Neural cell (in vitro differentiated cells): ENCODE data around the gene FOXO6. TPM values are rescaled to one million over a fixed set of nuclear protein-coding genes. Genes with fewer than 3 reads are reported as not detected.
A peak's percentile ranks its signal among the peaks of the same experiment; 100 is the strongest.

Experiments used
- H2AFZ ChIP-seq: fragments of 200-600, 300-800 bp; sonication (generic), shearing (Covaris generic); 2 replicates; pipeline ENCODE4 v1.6.0; 2014; ENCODE audit warnings: low read depth, mild to moderate bottlenecking, antibody characterized with exemption, low read length, moderate library complexity
- H3F3A ChIP-seq: fragments of 200-600 bp; shearing (Covaris generic); 2 replicates; pipeline ENCODE4 v1.6.1; 2016; ENCODE audit warnings: mild to moderate bottlenecking, moderate library complexity, mixed read lengths, antibody characterized with exemption, low read length; ENCODE audit not compliant: insufficient read depth, poor library complexity, severe bottlenecking
- H3K27ac ChIP-seq: fragments of 200-600, 300-800 bp; sonication (generic), shearing (Covaris generic); 2 replicates; pipeline ENCODE4 v1.5.1; 2014; ENCODE audit warnings: mild to moderate bottlenecking, low read length, moderate library complexity
- H3K27me3 ChIP-seq: fragments of 300-800, 200-600 bp; sonication (generic), shearing (Covaris generic); 2 replicates; pipeline ENCODE4 v1.6.0; 2014; ENCODE audit warnings: mild to moderate bottlenecking, low read depth, low read length, moderate library complexity; ENCODE audit not compliant: insufficient read depth
- H3K36me3 ChIP-seq: fragments of 300-800, 200-600 bp; sonication (generic), shearing (Covaris generic); 2 replicates; pipeline ENCODE4 v1.5.1; 2014; ENCODE audit warnings: mild to moderate bottlenecking, antibody characterized with exemption, low read length, moderate library complexity; ENCODE audit not compliant: insufficient read depth
- H3K4me2 ChIP-seq: fragments of 300-800, 200-600 bp; sonication (generic), shearing (Covaris generic); 2 replicates; pipeline ENCODE4 v1.6.0; 2014; ENCODE audit warnings: mild to moderate bottlenecking, low read length
- H3K4me3 ChIP-seq: fragments of 300-800, 200-600 bp; sonication (generic), shearing (Covaris generic); 2 replicates; pipeline ENCODE4 v1.5.1; 2014; ENCODE audit warnings: mild to moderate bottlenecking, low read length, moderate library complexity
- H3K79me2 ChIP-seq: fragments of 200-600 bp; shearing (Covaris generic); replicated peaks from 2 replicates; pipeline ENCODE4 v1.6.0; 2014; ENCODE audit warnings: mild to moderate bottlenecking, low read length, moderate library complexity; ENCODE audit not compliant: insufficient read depth
- H3K9ac ChIP-seq: fragments of 300-800, 200-600 bp; sonication (generic), shearing (Covaris generic); 2 replicates; pipeline ENCODE4 v1.6.1; 2016; ENCODE audit warnings: mild to moderate bottlenecking, low read length, mixed read lengths
- H3K9me2 ChIP-seq: fragments of 200-600 bp; shearing (Covaris generic); 2 replicates; pipeline ENCODE4 v1.6.1; 2016; ENCODE audit warnings: mild to moderate bottlenecking, low read length, mixed read lengths; ENCODE audit not compliant: insufficient read depth
- H3K9me3 ChIP-seq: fragments of 200-600, 300-800 bp; sonication (generic), shearing (Covaris generic); 2 replicates; pipeline ENCODE4 v1.6.1; 2016; ENCODE audit warnings: mild to moderate bottlenecking, mixed run types, low read length, moderate library complexity, mixed read lengths
- H4K20me1 ChIP-seq: fragments of 200-600 bp; shearing (Covaris generic); 2 replicates; pipeline ENCODE4 v1.6.1; 2016; ENCODE audit warnings: mild to moderate bottlenecking, mixed run types; ENCODE audit not compliant: insufficient read depth
- CTCF ChIP-seq: fragments of 450-650 bp; IDR thresholded peaks from 2 replicates; pipeline ENCODE4 v1.5.1; 2014; ENCODE audit warnings: antibody characterized with exemption, mild to moderate bottlenecking, moderate library complexity; ENCODE audit not compliant: poor library complexity, severe bottlenecking
- EP300 ChIP-seq: fragments of 450-650 bp; conservative IDR thresholded peaks from 2 replicates; pipeline ENCODE4 v1.6.1; 2014; ENCODE audit warnings: antibody characterized with exemption, mild to moderate bottlenecking, moderate library complexity; ENCODE audit not compliant: poor library complexity, severe bottlenecking
- EZH2 ChIP-seq: fragments of 200-600, 300-800 bp; shearing (Covaris generic), sonication (generic); IDR thresholded peaks from 2 replicates; pipeline ENCODE4 v1.6.1; 2014; ENCODE audit warnings: antibody characterized with exemption, low read length, borderline replicate concordance, mild to moderate bottlenecking; ENCODE audit not compliant: insufficient read depth, poor library complexity, severe bottlenecking
- MXI1 ChIP-seq: fragments of 450-650 bp; conservative IDR thresholded peaks from 2 replicates; pipeline ENCODE4 v1.6.1; 2014; ENCODE audit warnings: antibody characterized with exemption, mild to moderate bottlenecking; ENCODE audit not compliant: poor library complexity, severe bottlenecking
- POLR2AphosphoS5 ChIP-seq: IDR thresholded peaks from 2 replicates; pipeline ENCODE4 v1.6.1; 2012
- RAD21 ChIP-seq: fragments of 450-650 bp; conservative IDR thresholded peaks from 2 replicates; pipeline ENCODE4 v1.6.1; 2014; ENCODE audit warnings: antibody characterized with exemption, mild to moderate bottlenecking, moderate library complexity
- SMC3 ChIP-seq: fragments of 450-650 bp; conservative IDR thresholded peaks from 2 replicates; pipeline ENCODE4 v1.6.1; 2014; ENCODE audit warnings: antibody characterized with exemption, mild to moderate bottlenecking, moderate library complexity; ENCODE audit not compliant: poor library complexity
- TAF1 ChIP-seq: IDR thresholded peaks from 2 replicates; pipeline ENCODE4 v1.6.1; 2012; ENCODE audit warnings: low read depth
- polyA plus RNA-seq: library from polyadenylated mRNA; depleted of rRNA; stranded (reverse); fragments of >200 nt; gene quantifications from 2 replicates; pipeline ENCODE4 v1.2.3, GENCODE V29; 2014
- TF ChIP-seq, protein P1 (sequence below): IDR thresholded peaks from 2 replicates; pipeline ENCODE4 v1.6.1; 2012; ENCODE audit warnings: borderline replicate concordance

FOXO6 gene
- polyA plus RNA-seq, 1 donor from 2014 or later = 0.59 TPM

DNA sequence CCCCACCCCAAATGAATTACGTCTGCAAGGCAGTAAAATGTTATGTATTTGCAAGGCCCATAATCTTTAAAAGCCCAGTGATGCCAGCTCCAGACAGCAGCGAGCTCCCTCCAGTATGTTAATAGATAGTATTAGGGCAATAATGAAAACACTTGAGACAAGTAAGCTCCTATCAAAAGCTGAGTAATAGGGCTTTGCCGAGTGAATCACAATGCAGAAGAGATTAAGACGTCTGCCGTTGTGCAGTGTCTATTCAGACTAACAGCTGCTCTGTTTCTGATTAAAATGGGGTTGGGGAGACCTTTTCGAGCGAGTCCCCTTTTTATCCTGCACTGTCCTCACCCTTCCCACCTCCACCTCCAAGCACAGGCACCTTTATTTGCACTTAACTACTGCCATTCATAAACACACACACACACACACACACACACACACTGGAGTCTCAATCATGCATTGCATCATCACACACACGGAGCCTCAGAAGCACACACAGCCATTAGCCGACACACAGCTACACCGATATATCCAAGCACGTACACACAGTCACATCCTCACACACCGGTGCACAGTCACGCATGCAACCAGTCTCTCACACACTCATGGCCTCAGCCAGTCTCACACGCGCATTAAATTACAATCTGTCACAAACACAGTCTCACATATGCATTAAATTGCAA, 46.0 kb upstream of the FOXO6 start:
- H3K36me3 ChIP-seq = no peaks in the 10 kb centered on the region
- no peak overlapping the region for H3K4me2 ChIP-seq
- peak overlapping the region; percentile 15 for H3K27ac ChIP-seq

GRCh38 chr1:41315871-41316270, 45.4 kb upstream of the FOXO6 start:
- no peaks in the 10 kb centered on the region for H3F3A ChIP-seq
- H4K20me1 ChIP-seq = no peaks in the 10 kb centered on the region
- H3K4me3 ChIP-seq = peak overlapping the region; percentile 2
- TF ChIP-seq MXI1 (peak; percentile 38), EP300 (no peak), CTCF (no peak)
- H3K27me3 ChIP-seq = no peaks in the 10 kb centered on the region
- no peak overlapping the region for H3K4me2 ChIP-seq
- no peaks in the 10 kb centered on the region for H3K9me3 ChIP-seq
- no peaks in the 10 kb centered on the region for H3K79me2 ChIP-seq
- no peaks in the 10 kb centered on the region for H3K9me2 ChIP-seq
- H3K27ac ChIP-seq = no peak overlapping the region
- no peaks in the 10 kb centered on the region for H3K36me3 ChIP-seq
- no peak overlapping the region for H2AFZ ChIP-seq
- H3K9ac ChIP-seq = peak overlapping the region; percentile 24

More for the DNA sequence above, 46.0 kb upstream of the FOXO6 start:
- H3K4me3 ChIP-seq = peak overlapping the region; percentile 2
- no peaks in the 10 kb centered on the region for H3K9me3 ChIP-seq
- TF ChIP-seq, protein P1, sequence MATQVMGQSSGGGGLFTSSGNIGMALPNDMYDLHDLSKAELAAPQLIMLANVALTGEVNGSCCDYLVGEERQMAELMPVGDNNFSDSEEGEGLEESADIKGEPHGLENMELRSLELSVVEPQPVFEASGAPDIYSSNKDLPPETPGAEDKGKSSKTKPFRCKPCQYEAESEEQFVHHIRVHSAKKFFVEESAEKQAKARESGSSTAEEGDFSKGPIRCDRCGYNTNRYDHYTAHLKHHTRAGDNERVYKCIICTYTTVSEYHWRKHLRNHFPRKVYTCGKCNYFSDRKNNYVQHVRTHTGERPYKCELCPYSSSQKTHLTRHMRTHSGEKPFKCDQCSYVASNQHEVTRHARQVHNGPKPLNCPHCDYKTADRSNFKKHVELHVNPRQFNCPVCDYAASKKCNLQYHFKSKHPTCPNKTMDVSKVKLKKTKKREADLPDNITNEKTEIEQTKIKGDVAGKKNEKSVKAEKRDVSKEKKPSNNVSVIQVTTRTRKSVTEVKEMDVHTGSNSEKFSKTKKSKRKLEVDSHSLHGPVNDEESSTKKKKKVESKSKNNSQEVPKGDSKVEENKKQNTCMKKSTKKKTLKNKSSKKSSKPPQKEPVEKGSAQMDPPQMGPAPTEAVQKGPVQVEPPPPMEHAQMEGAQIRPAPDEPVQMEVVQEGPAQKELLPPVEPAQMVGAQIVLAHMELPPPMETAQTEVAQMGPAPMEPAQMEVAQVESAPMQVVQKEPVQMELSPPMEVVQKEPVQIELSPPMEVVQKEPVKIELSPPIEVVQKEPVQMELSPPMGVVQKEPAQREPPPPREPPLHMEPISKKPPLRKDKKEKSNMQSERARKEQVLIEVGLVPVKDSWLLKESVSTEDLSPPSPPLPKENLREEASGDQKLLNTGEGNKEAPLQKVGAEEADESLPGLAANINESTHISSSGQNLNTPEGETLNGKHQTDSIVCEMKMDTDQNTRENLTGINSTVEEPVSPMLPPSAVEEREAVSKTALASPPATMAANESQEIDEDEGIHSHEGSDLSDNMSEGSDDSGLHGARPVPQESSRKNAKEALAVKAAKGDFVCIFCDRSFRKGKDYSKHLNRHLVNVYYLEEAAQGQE = no peak
- TF ChIP-seq EP300 = peak; percentile 24
- H3K27me3 ChIP-seq = no peaks in the 10 kb centered on the region
- no peaks in the 10 kb centered on the region for H3K79me2 ChIP-seq
- H3K9me2 ChIP-seq = no peaks in the 10 kb centered on the region
- H3K9ac ChIP-seq = peak overlapping the region; percentile 24
- no peaks in the 10 kb centered on the region for H3F3A ChIP-seq
- no peak overlapping the region for H2AFZ ChIP-seq
- no peaks in the 10 kb centered on the region for H4K20me1 ChIP-seq

GRCh38 chr1:41317361-41317760, 43.9 kb upstream of the FOXO6 start:
- Histone ChIP-seq H3K4me2 (no peak overlapping the region), H4K20me1 (no peaks in the 10 kb centered on the region), H3K9me3 (no peaks in the 10 kb centered on the region), H3K4me3 (no peak overlapping the region), H3K79me2 (no peaks in the 10 kb centered on the region), H3K9ac (no peak overlapping the region), H3K27me3 (no peaks in the 10 kb centered on the region), H3K36me3 (no peaks in the 10 kb centered on the region), H2AFZ (no peak overlapping the region), H3F3A (no peaks in the 10 kb centered on the region), H3K9me2 (no peaks in the 10 kb centered on the region), H3K27ac (no peak overlapping the region)
- no peak for TF ChIP-seq SMC3
- TF ChIP-seq CTCF = no peak
- no peak for TF ChIP-seq EP300
- TF ChIP-seq MXI1 = no peak
- no peak for TF ChIP-seq TAF1
- TF ChIP-seq, protein P1 = no peak
- TF ChIP-seq EZH2 = no peak
- no peak for TF ChIP-seq RAD21
- TF ChIP-seq POLR2AphosphoS5 = no peak
